Stimulated activated naive CD8-positive, alpha-beta T cell treated with anti-CD3 and anti-CD28 coated beads, Interleukin-15, Interleukin-2, amounts not matched to agents 100 ng/mL and 50 ng/mL, for 24 hours (primary cell): ENCODE measurements around the gene DIRAS1.
"Not testable (repeated sequence)": the region's sequence is repeated elsewhere in the genome, so short reads cannot be mapped to it uniquely, and the experiment has no call there.

Experiments
- H3K27ac Mint-ChIP-seq: one replicate; pipeline ENCODE4 v1.8.0; 2021; ENCODE audit warnings: mild to moderate bottlenecking, mixed read lengths
- H3K27me3 Mint-ChIP-seq: one replicate; pipeline ENCODE4 v1.8.0; 2021; ENCODE audit warnings: mixed read lengths
- H3K36me3 Mint-ChIP-seq: one replicate; pipeline ENCODE4 v1.8.0; 2021; ENCODE audit warnings: low read depth, mixed read lengths
- H3K4me1 Mint-ChIP-seq: one replicate; pipeline ENCODE4 v1.8.0; 2021; ENCODE audit warnings: low read depth, mixed read lengths
- H3K4me3 Mint-ChIP-seq: one replicate; pipeline ENCODE4 v1.8.0; 2021; ENCODE audit warnings: mild to moderate bottlenecking, mixed read lengths
- H3K9me3 Mint-ChIP-seq: one replicate; pipeline ENCODE4 v1.8.0; 2021; ENCODE audit warnings: mixed read lengths

The DIRAS1 gene

GRCh38 chr19:2714531-2715269 lies 6.5 kb downstream of the DIRAS1 start:
- Mint-ChIP-seq H3K36me3 (no peaks in the 10 kb centered on the region), H3K9me3 (peaks cover 9% of the 10 kb centered on the region), H3K27me3 (peaks cover 2% of the 10 kb centered on the region), H3K4me3 (no peak overlapping the region), H3K27ac (no peak overlapping the region), H3K4me1 (peaks cover 11% of the 10 kb centered on the region)

GRCh38 chr19:2714102-2714501 lies 7.1 kb downstream of the DIRAS1 start:
- not testable (repeated sequence) for H3K36me3 Mint-ChIP-seq, H3K27me3 Mint-ChIP-seq, H3K27ac Mint-ChIP-seq, H3K9me3 Mint-ChIP-seq, H3K4me1 Mint-ChIP-seq, H3K4me3 Mint-ChIP-seq

- H3K27me3 Mint-ChIP-seq, H3K9me3 Mint-ChIP-seq, H3K27ac Mint-ChIP-seq, H3K4me1 Mint-ChIP-seq, H3K4me3 Mint-ChIP-seq, H3K36me3 Mint-ChIP-seq: not testable (repeated sequence)
Measured at GRCh38 chr19:2713170-2713569, 8.0 kb downstream of the DIRAS1 start.

- H3K36me3 Mint-ChIP-seq = no peaks in the 10 kb centered on the region
- no peak overlapping the region for H3K4me3 Mint-ChIP-seq
- peaks cover 10% of the 10 kb centered on the region for H3K4me1 Mint-ChIP-seq
- H3K27me3 Mint-ChIP-seq = no peaks in the 10 kb centered on the region
- no peak overlapping the region for H3K27ac Mint-ChIP-seq
- peaks cover 9% of the 10 kb centered on the region for H3K9me3 Mint-ChIP-seq
Measured at GRCh38 chr19:2711875-2712205, 9.3 kb downstream of the DIRAS1 start.

GRCh38 chr19:2711172-2711874 lies 9.8 kb downstream of the DIRAS1 start:
- peaks cover 10% of the 10 kb centered on the region for H3K4me1 Mint-ChIP-seq
- H3K27ac Mint-ChIP-seq = no peak overlapping the region
- no peak overlapping the region for H3K4me3 Mint-ChIP-seq
- H3K9me3 Mint-ChIP-seq = peaks cover 9% of the 10 kb centered on the region
- no peaks in the 10 kb centered on the region for H3K27me3 Mint-ChIP-seq
- no peaks in the 10 kb centered on the region for H3K36me3 Mint-ChIP-seq

GRCh38 chr19:2706251-2706650 lies 14.9 kb downstream of the DIRAS1 start:
- Mint-ChIP-seq H3K36me3 (no peaks in the 10 kb centered on the region), H3K4me1 (peaks cover 6% of the 10 kb centered on the region), H3K27ac (no peak overlapping the region), H3K4me3 (no peak overlapping the region), H3K9me3 (no peaks in the 10 kb centered on the region), H3K27me3 (no peaks in the 10 kb centered on the region)

GRCh38 chr19:2703691-2704216 lies 17.4 kb downstream of the DIRAS1 start:
- peaks cover 18% of the 10 kb centered on the region for H3K4me1 Mint-ChIP-seq
- H3K4me3 Mint-ChIP-seq = no peak overlapping the region
- H3K9me3 Mint-ChIP-seq = no peaks in the 10 kb centered on the region
- no peak overlapping the region for H3K27ac Mint-ChIP-seq
- H3K36me3 Mint-ChIP-seq = no peaks in the 10 kb centered on the region
- no peaks in the 10 kb centered on the region for H3K27me3 Mint-ChIP-seq

- H3K4me1 Mint-ChIP-seq = peaks cover 22% of the 10 kb centered on the region
Measured at GRCh38 chr19:2703077-2703437, 18.1 kb downstream of the DIRAS1 start.

GRCh38 chr19:2702170-2703076 lies 18.7 kb downstream of the DIRAS1 start, which contains the start of gene GNG7:
Gene GNG7, minus strand, starts transcription at chr19:2702694. Its CDS starts 182,006 bp downstream, at chr19:2520688.
- Mint-ChIP-seq H3K4me1 (peaks cover 22% of the 10 kb centered on the region), H3K9me3 (no peaks in the 10 kb centered on the region), H3K27ac (no peak within 1 kb of the TSS), H3K27me3 (no peaks in the 10 kb centered on the region), H3K36me3 (no peaks in the 10 kb centered on the region), H3K4me3 (peak within 1 kb of the TSS; percentile 62)

More at GRCh38 chr19:2703077-2703437, 18.1 kb downstream of the DIRAS1 start:
- H3K27ac Mint-ChIP-seq = no peak overlapping the region
- H3K27me3 Mint-ChIP-seq = no peaks in the 10 kb centered on the region
- no peaks in the 10 kb centered on the region for H3K36me3 Mint-ChIP-seq
- H3K9me3 Mint-ChIP-seq = no peaks in the 10 kb centered on the region
- peak overlapping the region; percentile 62 for H3K4me3 Mint-ChIP-seq

GRCh38 chr19:2701361-2702169 lies 19.6 kb downstream of the DIRAS1 start:
- H3K27ac Mint-ChIP-seq = no peak overlapping the region

GRCh38 chr19:2700660-2701360 lies 20.4 kb downstream of the DIRAS1 start:
- no peaks in the 10 kb centered on the region for H3K27me3 Mint-ChIP-seq
- H3K27ac Mint-ChIP-seq = no peak overlapping the region
- peaks cover 28% of the 10 kb centered on the region for H3K4me1 Mint-ChIP-seq
- peak overlapping the region; percentile 8 for H3K4me3 Mint-ChIP-seq
- H3K9me3 Mint-ChIP-seq = no peaks in the 10 kb centered on the region
- no peaks in the 10 kb centered on the region for H3K36me3 Mint-ChIP-seq

More at GRCh38 chr19:2701361-2702169, 19.6 kb downstream of the DIRAS1 start:
- no peaks in the 10 kb centered on the region for H3K27me3 Mint-ChIP-seq
- H3K9me3 Mint-ChIP-seq = no peaks in the 10 kb centered on the region
- peaks cover 25% of the 10 kb centered on the region for H3K4me1 Mint-ChIP-seq
- no peaks in the 10 kb centered on the region for H3K36me3 Mint-ChIP-seq
- peak overlapping the region; percentile 8 for H3K4me3 Mint-ChIP-seq

GRCh38 chr19:2699413-2700140 lies 21.6 kb downstream of the DIRAS1 start:
- H3K27ac Mint-ChIP-seq = no peak overlapping the region
- H3K4me3 Mint-ChIP-seq = no peak overlapping the region

GRCh38 chr19:2694196-2694595 lies 27.0 kb downstream of the DIRAS1 start:
- H3K27ac Mint-ChIP-seq = no peak overlapping the region
- no peaks in the 10 kb centered on the region for H3K9me3 Mint-ChIP-seq
- H3K4me3 Mint-ChIP-seq = no peak overlapping the region
- H3K36me3 Mint-ChIP-seq = no peaks in the 10 kb centered on the region
- no peaks in the 10 kb centered on the region for H3K27me3 Mint-ChIP-seq
- H3K4me1 Mint-ChIP-seq = peaks cover 19% of the 10 kb centered on the region

More at GRCh38 chr19:2699413-2700140, 21.6 kb downstream of the DIRAS1 start:
- H3K27me3 Mint-ChIP-seq = no peaks in the 10 kb centered on the region
- no peaks in the 10 kb centered on the region for H3K36me3 Mint-ChIP-seq
- H3K4me1 Mint-ChIP-seq = peaks cover 31% of the 10 kb centered on the region
- H3K9me3 Mint-ChIP-seq = no peaks in the 10 kb centered on the region
